HG03097 (cell line): ENCODE measurements around the gene CTPS2.
A peak's percentile ranks its signal among the peaks of the same experiment; 100 is the strongest.

ENCODE experiments used
- ATAC-seq: cut with Tn5 transposase; IDR thresholded peaks from one replicate; pipeline ENCODE4 v1.9.1; 2021; ENCODE audit not compliant: unreplicated experiment, low FRiP score

Gene CTPS2

DNA sequence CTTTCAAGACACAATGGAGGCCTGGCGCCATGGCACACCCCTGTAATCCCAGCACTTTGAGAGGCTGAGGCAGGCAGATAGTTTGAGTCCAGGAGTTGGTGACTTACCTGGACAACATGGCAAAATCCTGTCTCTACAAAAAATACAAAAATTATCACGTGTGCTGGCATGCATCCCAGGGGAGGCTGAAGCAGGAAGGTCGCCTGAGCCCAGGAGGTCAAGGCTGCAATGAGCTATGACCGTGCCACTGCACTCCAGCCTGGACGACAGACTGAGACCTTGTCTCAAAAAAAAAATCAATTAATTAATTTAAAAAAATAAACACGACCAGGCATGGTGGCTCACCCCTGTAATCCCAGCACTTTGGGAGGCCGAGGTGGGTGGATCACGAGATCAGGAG, 2.0 kb upstream of the CTPS2 start:
- no peak for ATAC-seq

DNA sequence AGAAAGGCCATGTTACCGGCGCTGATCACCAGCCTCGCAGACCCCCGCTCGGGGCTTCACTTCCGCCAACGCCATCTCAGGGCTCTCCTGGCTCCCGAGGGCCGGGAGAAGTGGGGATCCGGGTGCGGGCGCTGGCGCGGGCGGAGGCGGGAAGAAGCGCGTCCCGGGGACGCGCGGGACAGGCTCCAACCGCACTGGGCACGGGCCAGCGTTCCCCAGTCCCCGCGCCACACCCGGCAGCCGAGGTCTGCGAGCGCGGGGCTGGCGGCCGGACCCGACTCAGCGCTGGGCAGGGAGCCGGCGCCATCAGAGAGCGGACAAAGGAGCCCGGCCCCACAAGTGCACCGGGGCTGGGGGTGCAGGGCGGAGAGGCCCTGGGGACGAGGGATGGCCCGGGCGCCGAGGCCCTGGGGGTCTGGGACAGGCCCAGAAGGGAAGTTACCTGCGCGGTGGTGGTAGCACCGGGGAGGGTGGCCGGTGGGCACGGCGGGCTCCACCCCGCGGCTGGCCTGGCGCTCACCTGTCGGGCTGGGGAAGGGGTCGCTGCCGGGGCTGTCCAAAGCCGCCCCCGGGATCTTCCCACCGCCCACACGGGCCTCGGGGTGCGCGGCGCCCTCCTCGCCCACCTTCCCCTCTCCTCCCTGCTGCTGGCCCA, 449 bp downstream of the CTPS2 start:
- peak; percentile 34 for ATAC-seq

DNA sequence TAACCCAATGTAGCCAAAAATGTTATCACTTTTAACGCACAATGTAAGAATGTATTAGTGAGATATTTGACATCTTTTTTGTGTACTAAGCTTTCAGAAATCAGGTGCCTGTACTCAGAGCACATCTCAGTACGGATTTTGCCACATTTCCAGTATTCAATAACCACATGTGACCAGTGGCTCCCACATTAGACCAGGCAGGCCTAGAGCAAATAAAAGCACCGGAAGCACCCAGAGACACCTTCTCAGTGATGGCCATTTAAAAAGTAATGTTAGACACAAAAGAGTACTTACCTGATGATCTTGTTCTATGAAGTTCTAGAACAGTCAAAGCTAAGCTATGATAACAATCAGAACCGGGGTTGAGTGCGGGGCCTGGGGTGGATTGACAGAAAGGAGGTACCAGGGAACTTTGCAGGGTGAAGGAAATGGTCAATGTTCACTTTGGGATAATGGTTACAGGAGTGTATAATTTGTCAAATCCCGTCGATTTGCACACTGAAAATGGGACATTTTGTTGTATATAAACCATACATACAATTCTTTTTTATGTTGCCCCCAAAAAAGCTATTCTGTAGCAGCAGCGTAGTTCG, 1.2 kb downstream of the CTPS2 start:
- no peak for ATAC-seq

DNA sequence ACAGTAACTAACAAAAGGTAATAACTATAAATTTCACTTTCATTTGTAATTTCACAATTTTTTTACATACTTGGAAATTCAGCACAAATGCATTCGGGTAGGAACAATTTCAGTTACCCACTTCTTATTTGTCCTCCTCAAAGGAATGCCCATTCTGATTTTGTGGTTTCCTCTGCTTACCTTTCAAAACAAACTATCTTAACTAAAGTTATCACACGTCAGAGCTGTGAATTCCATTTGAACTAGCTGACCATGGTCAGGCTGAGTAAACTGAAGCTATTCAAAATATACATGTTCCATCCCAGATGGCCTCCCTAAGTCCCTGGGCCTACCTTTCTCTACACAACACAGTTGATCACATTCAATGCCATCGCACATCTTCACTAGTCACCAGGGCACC, 4.5 kb downstream of the CTPS2 start:
- no peak for ATAC-seq

DNA sequence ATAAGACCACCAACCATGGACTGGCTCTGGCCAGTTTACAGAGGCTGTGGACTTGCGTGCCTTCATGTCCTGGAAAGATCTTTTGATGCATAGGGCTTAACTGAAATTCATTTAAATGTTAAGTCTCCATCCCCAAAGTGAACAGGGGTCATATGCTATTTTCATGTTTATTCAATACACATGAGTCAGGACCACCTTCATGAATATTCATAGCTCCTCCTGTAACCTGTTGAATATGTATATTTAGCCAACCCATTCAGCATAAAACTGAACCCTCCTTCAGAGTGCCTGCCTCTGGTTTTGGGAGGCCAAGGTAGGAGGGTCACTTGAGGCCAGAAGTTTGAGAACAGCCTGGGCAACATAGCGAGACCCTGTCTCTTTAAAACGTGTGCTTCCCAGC, 7.1 kb downstream of the CTPS2 start:
- ATAC-seq = no peak

DNA sequence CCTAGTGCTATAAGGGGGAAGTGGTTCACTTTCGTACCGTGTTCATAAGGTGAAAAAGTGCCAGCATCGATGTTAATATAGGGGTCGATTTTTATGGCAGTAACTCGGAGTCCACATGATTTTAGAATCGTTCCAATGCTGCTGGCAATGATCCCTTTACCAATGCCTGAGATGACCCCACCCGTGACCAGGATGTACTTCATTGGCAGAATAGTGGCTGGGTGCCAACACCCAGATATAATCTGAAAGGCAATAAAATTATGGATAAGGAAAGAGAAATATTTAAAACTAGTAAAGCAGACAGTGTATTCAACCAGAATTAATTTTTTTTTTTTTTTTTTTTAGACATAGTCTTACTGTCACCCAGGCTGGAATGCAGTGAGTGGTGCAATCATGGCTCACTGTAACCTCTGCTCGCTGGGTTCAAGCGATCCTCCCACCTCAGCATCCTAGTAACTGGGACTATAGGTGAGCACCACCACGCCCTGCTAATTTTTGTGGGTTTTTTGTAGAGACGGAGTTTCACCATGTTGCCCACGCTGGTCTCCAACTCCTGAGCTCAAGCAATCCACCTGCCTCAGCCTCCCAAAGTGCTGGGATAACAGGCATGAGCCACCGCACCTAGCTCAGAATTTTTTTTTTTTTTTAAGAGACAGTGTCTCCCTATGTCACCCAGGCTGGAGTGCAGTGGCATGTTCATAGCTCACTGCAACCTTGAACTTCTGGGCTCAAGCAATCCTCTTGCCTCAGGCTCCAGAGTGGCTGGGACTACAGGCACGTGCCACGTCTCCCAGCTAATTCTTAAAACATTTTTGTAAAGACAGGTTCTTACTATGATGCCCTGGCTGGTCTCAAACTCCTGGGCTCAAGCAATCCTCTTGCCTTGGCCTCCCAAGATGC, 9.5 kb downstream of the CTPS2 start:
- ATAC-seq = no peak

DNA sequence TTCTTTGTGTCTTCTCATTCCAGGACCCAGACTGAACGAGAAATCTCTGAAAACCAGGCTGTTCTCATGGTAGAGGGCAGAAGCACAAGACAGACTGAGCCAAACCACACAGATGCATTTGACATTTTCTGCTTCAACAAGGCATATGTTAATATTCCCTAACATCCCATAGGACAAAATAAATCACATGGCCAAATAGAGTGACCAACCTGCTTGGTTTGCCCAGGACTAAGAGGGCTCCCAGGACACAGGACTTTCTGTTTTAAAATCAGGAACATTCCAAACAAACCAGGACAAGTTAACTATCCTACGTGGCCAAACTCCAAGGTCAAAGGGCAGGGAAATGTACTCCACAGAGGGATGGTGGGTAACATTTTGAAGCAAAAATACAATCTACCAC, 11.7 kb downstream of the CTPS2 start:
- no peak for ATAC-seq

DNA sequence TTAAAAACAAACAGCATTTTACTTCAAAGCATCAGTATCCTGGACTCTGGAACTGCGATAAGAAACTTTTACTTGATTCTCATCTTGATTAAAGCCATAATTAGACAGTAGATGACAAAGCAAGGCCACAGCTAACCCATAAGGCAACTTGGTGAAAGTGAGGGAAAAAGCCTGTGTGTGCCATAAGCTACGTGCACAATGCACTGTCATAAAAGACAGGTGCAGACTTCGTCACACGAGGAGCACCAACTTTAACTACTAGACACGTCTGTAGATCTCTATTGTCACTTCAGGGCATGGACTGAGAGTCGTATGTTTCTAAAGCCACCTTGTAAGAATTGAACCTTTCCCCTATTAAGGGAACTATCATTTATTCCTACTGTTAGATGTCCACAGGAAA, 13.1 kb downstream of the CTPS2 start:
- no peak for ATAC-seq

DNA sequence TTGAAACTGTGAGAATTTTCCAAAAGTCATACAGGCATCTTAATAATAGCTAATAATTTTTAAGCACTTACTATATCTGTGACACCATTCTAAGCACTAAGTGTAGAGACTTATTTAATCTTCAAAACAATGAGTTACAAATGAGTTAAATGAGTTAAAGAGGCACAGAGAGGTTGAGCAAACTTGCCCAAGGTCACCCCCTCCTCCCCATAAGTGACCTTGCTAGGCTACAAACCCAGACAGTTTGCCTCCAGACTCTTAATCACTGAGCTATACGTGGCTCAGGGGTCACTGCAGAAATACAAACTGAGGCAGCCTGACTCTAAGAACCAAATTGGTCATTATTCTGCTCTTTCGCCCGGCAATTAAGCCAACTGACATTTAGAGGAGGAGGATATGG, 15.5 kb downstream of the CTPS2 start:
- ATAC-seq = no peak

DNA sequence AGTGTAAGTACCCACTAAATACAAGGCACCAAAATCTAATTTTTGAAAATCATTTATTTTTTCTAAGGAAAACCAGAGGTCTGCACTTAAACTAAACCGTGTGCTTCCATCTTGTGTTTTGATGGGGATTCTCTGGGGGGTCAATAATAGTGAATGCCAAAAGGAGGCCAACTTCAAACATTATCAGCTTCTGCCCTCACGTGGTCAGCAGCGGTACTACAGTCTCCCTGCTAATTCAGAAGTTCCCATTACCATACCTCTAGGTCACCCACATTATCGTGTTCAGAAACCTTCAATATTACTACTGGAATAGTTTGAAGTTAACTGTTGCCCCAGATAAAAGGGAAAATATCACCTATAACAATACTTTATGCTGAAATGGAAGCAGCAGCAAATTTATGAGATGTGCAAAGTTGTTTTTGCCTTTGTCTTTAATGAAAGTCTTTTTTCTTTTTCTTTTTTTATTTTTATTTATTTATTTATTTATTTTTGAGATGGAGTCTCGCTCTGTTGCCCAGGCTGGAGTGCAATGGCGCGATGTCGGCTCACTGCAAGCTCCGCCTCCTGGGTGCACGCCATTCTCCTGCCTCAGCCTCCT, 17.3 kb downstream of the CTPS2 start:
- peak; percentile 61 for ATAC-seq

DNA sequence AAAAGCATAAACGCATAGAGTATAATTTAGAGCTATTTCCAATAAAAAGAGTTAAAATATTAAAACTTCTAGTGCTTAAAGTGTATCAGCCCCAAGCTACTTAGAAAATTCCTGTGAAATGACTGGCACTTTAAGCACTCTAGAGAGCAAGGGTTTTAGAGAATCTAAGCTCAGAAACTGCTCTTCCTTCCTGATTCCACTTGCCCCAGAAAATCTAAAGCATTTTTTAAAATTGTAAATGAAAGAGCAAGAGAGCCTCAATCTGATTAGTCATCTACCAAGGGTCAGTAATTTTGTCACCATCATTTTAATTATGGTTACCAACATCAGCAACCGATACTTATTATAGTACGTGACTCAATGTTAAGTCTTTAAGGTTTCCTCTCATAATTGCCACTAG, 25.0 kb downstream of the CTPS2 start:
- ATAC-seq = no peak

DNA sequence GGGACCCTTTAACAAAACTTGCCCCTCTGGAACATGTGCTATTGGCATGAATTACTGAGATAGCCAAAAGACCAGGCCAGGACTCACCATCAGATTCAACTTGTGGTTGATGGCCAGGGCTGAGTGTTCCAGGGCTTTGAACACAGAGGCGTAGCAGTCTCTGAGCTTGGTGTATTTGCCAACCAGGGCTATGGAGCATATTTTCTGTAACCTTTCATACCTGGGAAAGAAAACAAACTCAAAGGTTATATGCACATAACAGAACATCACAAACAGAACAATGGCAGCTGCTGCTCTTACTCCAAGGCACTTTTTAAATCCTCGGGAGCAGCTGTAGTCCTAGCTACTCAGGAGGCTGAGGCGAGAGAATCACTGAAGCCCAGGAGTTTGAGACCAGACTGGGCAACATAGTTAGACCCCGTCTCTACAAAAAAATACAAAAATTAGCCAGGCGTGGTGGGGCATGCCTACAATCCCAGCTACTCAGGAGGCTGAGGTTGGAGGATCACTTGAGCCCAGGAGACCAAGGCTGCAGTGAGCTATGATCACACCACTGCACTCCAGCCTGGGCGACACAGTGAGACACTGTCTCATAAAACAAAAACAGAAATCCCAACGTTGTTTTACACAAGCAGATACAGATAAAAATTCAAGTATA, 29.3 kb downstream of the CTPS2 start:
- no peak for ATAC-seq

DNA sequence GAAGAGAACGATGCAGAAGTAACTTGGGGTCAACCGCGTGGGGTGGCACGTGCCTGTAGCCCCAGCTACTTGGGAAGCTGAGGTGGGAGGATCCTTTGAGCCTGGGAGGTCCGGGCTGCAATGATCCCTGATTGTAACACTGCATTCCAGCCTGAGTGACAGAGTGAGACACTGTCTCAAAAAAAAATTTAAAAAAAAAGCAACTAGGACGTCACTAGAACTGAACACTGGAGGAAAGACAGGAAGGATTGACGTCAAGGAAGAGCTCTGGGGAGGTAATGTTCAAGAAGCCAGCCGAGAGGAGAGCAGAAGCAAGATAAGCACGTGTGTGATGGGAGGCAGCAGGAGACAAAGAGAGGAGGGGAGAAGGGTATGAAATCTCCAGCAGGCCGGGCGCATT, 33.8 kb downstream of the CTPS2 start:
- no peak for ATAC-seq

DNA sequence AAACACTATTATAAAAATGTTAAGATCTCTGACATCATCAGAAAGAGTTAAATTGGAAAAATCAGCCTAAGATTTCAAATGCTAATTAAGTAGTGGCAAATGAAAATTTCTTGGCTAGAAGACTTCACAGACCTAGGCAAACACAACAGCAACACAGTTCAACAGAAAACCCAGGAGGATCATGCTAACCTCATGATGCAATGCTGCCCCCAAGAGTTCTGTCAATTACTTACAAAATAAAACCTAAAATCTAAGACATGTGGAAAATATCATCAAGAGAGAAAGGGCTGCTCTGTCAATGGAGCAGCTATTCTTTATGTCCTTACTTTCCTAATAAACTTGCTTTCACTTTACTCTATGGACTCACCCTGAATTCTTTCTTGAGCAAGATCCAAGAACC, 41.5 kb downstream of the CTPS2 start:
- ATAC-seq = no peak

DNA sequence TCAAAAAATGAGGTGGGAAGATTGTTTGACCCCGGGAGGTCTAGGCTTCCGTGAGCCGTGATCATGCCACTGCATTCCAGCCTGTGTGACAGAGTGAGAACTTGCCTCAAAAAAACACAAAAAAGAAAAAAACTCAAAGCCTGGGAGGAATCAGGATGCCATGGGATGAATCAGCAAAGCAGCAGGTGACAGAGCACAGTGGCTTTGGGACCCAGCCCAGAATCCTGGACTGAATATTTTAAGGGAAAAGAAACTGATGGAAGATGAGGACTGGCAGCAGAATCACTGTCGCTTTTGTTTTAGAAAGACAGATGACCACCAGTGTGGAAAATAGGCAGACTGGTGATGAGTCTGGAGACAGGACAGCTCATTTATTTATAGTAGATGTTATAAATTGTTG, 45.9 kb downstream of the CTPS2 start:
- ATAC-seq = no peak

DNA sequence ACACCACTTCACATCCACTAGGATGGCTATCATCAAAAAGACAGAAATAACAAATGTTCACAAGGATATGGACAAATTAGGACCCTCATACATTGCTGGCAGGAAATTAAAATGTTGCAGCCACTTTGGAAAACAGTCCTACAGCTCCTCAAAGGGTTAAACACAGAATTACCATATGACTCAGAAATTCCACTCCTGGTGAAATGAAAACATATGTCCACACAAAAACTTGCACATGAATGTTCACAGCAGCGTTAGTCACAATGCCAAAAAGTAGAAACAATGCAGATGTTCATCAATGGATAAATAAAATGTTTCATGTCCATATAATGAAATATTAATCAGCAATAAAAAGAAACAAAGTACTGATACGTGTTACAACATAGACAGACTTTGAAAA, 47.4 kb downstream of the CTPS2 start:
- no peak for ATAC-seq

DNA sequence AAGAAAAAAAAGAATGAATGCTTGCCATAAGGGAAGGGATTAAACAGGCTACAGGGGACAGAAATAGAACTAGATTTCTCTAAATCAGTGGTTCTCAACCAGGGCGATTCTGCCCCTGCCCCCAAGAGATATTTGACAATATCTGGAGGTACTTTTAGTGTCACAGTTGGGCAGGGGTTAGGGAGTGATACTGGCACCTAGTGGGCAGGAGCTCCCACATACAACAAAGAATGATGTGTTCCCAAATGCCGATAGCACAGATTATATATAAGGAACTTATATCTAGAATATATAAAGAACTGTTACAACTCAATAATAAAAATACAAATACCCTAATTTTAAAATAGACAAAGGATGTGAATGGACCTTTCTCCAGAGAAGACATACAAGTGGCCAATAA, 47.8 kb downstream of the CTPS2 start:
- no peak for ATAC-seq

DNA sequence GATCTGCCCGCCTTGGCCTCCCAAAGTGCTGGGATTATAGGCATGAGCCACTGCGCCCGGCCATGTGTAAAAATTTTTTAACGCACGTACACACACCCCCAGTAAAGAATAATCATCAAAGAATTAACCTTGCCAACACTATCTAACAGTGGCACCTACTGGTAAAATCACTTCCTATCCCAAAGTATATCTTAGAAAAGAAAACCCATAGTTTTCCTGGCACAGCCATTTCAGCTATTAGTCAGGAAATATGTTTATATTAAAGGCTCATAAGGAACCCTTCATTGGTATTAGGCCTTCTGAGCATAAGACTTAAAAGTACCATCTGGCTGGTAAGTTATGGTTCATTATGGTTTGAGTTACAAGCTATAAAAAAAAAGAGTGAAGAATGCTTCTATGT, 48.4 kb downstream of the CTPS2 start:
- ATAC-seq = no peak

DNA sequence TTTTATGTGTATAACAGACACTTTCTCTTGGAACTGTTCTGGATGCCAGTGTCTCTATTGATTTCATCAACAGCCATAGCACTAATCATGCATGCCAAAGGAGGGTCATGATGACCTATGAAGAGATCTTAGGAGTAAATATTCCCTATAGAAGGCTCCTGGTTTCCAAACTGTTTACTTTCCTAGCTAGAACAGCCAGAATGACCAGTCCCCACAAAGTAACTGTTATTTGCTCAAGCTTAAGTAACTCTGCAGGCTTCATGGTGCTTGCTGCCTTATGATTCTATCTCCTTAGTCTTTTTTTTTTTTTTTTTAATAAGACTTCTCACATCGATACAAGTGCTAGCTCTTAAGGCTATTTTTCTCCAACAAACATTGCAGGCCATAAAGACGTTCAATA, 50.1 kb downstream of the CTPS2 start:
- ATAC-seq = no peak

DNA sequence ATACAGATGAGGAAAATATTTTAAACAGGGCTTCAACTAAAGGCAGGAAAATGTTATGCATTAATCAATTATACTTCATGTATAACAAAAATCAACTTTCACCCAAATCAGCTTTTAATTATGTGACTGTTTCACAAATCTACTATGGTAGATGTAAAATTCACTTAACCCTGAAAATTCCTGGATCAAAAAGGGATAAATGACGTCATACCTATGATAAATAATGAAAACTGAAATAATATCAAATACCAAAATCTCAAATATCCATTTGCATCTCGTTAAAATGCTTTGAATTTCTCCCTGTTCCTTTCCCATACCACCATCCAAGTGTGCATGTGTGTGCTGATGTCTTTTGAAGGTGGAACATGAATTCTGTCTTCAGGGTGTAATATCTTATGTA, 51.0 kb downstream of the CTPS2 start:
- ATAC-seq = no peak

DNA sequence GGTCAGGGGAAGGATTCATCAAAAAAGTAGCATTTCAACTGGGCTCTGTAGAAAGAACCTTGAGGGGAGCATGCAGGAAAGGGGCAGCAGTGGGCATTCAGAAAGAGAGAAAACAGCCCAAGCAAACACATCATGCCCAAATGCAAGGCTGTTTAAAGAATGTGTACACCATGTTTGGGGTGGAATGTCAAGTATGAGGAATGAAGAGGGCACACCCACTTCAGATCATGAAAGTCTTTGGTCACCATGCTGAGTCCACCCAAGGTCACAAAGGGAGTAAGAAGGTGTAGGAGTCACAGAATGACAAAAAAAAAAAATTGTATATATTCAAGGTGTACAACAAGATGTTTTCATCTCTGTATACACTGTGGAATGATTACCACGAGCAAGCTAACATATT, 53.1 kb downstream of the CTPS2 start:
- no peak for ATAC-seq
